PFSK-1 (cell line): Measurements from ENCODE around the gene NFKB1.

ENCODE experiments used
- SIN3A ChIP-seq: IDR thresholded peaks from 2 replicates; pipeline ENCODE4 v1.6.1; 2012; ENCODE audit warnings: mild to moderate bottlenecking, low read length, moderate library complexity, borderline replicate concordance; ENCODE audit not compliant: insufficient read depth
- TF ChIP-seq, protein P1 (sequence below), 2 experiments: IDR thresholded peaks; 2 replicates each; pipeline versions ENCODE4 v1.6.1 to v1.8.0; 2011 to 2012; ENCODE audit warnings: low read depth in 2 of 2, low read length in 2 of 2, control low read depth in 1 of 2, inconsistent platforms in 1 of 2, mild to moderate bottlenecking in 1 of 2, moderate library complexity in 1 of 2; ENCODE audit not compliant: insufficient read depth in 1 of 2

DNA sequence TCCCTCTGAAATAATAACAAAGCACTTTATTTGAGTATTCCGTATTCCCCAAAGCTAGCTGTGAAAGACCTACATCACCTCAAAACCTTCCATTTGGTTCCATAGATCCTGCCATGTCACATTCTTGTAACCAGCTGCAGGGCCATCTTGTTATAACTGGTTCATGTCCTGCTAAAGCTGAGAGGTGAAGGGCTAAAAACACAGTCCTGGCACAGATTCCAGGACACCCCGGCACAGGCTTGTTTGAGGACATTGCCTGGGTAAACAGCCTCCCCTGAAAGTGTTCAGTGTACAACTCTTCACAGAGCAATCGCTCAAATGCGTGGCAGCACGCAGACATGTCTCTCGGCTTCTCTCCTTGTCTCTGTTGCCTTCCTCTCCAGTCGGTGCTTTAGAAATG lies 130.5 kb downstream of the NFKB1 start:
- TF ChIP-seq, protein P1, sequence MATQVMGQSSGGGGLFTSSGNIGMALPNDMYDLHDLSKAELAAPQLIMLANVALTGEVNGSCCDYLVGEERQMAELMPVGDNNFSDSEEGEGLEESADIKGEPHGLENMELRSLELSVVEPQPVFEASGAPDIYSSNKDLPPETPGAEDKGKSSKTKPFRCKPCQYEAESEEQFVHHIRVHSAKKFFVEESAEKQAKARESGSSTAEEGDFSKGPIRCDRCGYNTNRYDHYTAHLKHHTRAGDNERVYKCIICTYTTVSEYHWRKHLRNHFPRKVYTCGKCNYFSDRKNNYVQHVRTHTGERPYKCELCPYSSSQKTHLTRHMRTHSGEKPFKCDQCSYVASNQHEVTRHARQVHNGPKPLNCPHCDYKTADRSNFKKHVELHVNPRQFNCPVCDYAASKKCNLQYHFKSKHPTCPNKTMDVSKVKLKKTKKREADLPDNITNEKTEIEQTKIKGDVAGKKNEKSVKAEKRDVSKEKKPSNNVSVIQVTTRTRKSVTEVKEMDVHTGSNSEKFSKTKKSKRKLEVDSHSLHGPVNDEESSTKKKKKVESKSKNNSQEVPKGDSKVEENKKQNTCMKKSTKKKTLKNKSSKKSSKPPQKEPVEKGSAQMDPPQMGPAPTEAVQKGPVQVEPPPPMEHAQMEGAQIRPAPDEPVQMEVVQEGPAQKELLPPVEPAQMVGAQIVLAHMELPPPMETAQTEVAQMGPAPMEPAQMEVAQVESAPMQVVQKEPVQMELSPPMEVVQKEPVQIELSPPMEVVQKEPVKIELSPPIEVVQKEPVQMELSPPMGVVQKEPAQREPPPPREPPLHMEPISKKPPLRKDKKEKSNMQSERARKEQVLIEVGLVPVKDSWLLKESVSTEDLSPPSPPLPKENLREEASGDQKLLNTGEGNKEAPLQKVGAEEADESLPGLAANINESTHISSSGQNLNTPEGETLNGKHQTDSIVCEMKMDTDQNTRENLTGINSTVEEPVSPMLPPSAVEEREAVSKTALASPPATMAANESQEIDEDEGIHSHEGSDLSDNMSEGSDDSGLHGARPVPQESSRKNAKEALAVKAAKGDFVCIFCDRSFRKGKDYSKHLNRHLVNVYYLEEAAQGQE (IDR thresholded peaks at IDR 0.05; ENCODE audit: insufficient read depth in 1 of 2, low read depth in 2 of 2, low read length in 2 of 2) = no peak
- no peak for TF ChIP-seq SIN3A
